Upper lobe of left lung (tissue), 6 donors: ENCODE results near the gene SAMD1. TPM values are rescaled to one million over a fixed set of nuclear protein-coding genes. Genes with fewer than 3 reads are reported as not detected.
A peak's percentile ranks its signal among the peaks of the same experiment; 100 is the strongest.

Experiments used
- ATAC-seq, 2 donors: fragments of 200-7000 bp; cut with Tn5 transposase; one replicate each; pipeline ENCODE4 v1.9.1; 2022; ENCODE audit warnings: mild to moderate bottlenecking in 2 of 2, moderate library complexity in 2 of 2; ENCODE audit not compliant: low FRiP score in 2 of 2
- DNase-seq, 2 donors: peaks; one replicate each; pipeline ENCODE4 v3.0.0-alpha.2; 2019 to 2020
- H3K27ac ChIP-seq, 4 donors: fragments of 200-600 bp; sonication (generic); one replicate each; pipeline ENCODE4 v1.5.1; 2016 to 2019
- H3K27me3 ChIP-seq, 4 donors: fragments of 200-600 bp; sonication (generic); one replicate each; pipeline ENCODE4 v1.5.1; 2017 to 2019
- H3K36me3 ChIP-seq, 4 donors: fragments of 200-600 bp; sonication (generic); one replicate each; pipeline ENCODE4 v1.5.1; 2016 to 2019
- H3K4me1 ChIP-seq, 4 donors: fragments of 200-600 bp; sonication (generic); one replicate each; pipeline ENCODE4 v1.5.1; 2018 to 2019
- H3K4me3 ChIP-seq, 4 donors: fragments of 200-600 bp; sonication (generic); one replicate each; pipeline ENCODE4 v1.5.1; 2017 to 2019; ENCODE audit warnings: mild to moderate bottlenecking in 2 of 4, moderate library complexity in 1 of 4
- H3K9me3 ChIP-seq, 4 donors: fragments of 200-600 bp; sonication (generic); one replicate each; pipeline ENCODE4 v1.5.1; 2018 to 2019
- EP300 ChIP-seq, 4 donors: sonication (generic); formaldehyde crosslinking; IDR thresholded peaks; one replicate each; pipeline ENCODE4 v1.5.1; 2017; ENCODE audit warnings: antibody characterized with exemption in 4 of 4, control low read depth in 2 of 4
- POLR2A ChIP-seq, 4 donors: fragments of 450-650 bp; IDR thresholded peaks; one replicate each; pipeline ENCODE4 v1.5.1; 2016 to 2017; ENCODE audit warnings: antibody characterized with exemption in 4 of 4, mild to moderate bottlenecking in 2 of 4
- POLR2AphosphoS5 ChIP-seq, 2 donors: sonication (generic); formaldehyde crosslinking; IDR thresholded peaks; one replicate each; pipeline ENCODE4 v1.5.1; 2017; ENCODE audit warnings: antibody characterized with exemption in 2 of 2
- WGBS, 2 donors: methylation state at CpG; one replicate each; pipeline ENCODE4 v1.1.5; 2017 to 2018; 5-methylcytosine and 5-hydroxymethylcytosine counted together
- total RNA-seq, 6 donors: library from RNA; depleted of rRNA in 4 of 6; stranded (reverse); fragments of >200 nt in 4 of 6; gene quantifications; one replicate each; pipeline versions ENCODE4 v1.1.0 to v1.2.1, GENCODE V29; 2016 to 2021
- TF ChIP-seq, protein P1 (sequence below), 6 experiments: fragments of 450-650 bp in 4 of 6; fragments of 200-600 bp in 2 of 6; sonication (generic) in 2 of 6; IDR thresholded peaks; one replicate each; pipeline ENCODE4 v1.5.1; 2016 to 2019; ENCODE audit warnings: antibody characterized with exemption in 6 of 6
- donor health status: DM: no; HTN: no; CAD: no; lungs with moderate emphysema.
- donor health status: DM: no; HTN: yes; CAD: no; lungs with severe emphysema.

The SAMD1 gene
- total RNA-seq, 6 donors from 2014 or later, result 17.8 to 62.8 (median 37.0) TPM

DNA sequence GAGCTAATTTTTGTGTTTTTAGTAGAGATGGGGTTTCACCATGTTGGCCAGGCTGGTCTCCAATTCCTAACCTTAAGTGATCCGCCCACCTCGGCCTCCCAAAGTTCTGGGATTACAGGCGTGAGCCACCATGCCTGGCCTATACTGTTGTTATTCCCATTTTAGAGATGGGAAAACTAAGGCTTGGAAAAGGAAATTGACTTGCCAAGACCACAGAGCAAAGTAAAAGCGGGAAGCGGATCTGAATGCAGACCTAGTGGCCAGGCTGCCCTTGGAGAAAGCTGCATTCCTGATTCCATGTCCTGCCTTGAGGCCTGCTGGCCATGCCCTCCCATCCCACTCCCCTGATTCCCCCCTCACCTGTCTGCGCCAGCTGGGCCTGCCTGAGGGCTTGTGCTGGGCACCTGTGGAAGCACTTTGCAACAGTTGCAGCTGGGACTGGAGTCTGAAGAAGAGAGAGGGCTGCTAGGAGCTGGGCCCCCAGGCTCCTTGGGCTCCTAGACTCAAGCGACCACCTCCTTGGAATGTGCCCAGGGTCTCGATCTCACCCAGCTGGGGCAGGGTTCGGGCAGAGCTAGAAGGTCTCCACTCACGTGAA, 34.4 kb downstream of the SAMD1 start:
- ATAC-seq (no peak), DNase-seq (peak in 1 of 2 donors; percentile 42)
- H3K27me3 ChIP-seq, result peaks cover 0 to 20% (median 2%) of the 10 kb centered on the region in 4 donors
- peaks cover 10 to 24% (median 17%) of the 10 kb centered on the region in 4 donors for H3K4me1 ChIP-seq
- H3K9me3 ChIP-seq, result no peaks in the 10 kb centered on the region
- TF ChIP-seq POLR2A (IDR thresholded peaks at IDR 0.05) (no peak), POLR2AphosphoS5 (IDR thresholded peaks at IDR 0.05) (no peak), EP300 (IDR thresholded peaks at IDR 0.05) (no peak)
- TF ChIP-seq, protein P1, sequence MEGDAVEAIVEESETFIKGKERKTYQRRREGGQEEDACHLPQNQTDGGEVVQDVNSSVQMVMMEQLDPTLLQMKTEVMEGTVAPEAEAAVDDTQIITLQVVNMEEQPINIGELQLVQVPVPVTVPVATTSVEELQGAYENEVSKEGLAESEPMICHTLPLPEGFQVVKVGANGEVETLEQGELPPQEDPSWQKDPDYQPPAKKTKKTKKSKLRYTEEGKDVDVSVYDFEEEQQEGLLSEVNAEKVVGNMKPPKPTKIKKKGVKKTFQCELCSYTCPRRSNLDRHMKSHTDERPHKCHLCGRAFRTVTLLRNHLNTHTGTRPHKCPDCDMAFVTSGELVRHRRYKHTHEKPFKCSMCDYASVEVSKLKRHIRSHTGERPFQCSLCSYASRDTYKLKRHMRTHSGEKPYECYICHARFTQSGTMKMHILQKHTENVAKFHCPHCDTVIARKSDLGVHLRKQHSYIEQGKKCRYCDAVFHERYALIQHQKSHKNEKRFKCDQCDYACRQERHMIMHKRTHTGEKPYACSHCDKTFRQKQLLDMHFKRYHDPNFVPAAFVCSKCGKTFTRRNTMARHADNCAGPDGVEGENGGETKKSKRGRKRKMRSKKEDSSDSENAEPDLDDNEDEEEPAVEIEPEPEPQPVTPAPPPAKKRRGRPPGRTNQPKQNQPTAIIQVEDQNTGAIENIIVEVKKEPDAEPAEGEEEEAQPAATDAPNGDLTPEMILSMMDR (IDR thresholded peaks at IDR 0.05), result no peak
- 94 to 100% methylated on average over 5 to 9 of the region's 10 CpGs for WGBS, 2 donors
- no peak overlapping the region for H3K4me3 ChIP-seq
- H3K27ac ChIP-seq, result no peak overlapping the region
- H3K36me3 ChIP-seq, result peaks cover 0 to 8% (median 4%) of the 10 kb centered on the region in 4 donors

DNA sequence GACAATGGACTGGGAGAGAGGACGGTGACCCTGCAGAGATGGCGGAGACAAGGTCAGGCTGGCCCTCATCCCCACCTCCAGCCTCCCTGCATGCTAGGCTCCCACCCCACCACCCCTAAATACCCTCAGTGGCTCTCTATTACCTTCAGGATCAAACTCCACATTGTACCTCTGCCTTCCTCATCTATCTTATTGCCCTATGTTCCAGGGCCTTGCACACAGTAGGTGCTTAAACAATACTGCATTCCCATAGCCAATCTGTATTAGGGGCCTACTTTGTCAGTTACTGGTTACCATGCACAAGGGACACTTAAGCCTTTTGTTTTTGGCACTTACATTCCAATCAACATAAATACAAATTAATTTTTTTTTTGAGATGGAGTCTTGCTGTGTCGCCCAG, 35.2 kb downstream of the SAMD1 start:
- WGBS, 2 donors, result 86 to 96% methylated on average over 3 of the region's 3 CpGs
- TF ChIP-seq, protein P1 (IDR thresholded peaks at IDR 0.05), result no peak
- TF ChIP-seq POLR2AphosphoS5 (IDR thresholded peaks at IDR 0.05) (no peak), POLR2A (IDR thresholded peaks at IDR 0.05) (no peak)
- ATAC-seq, result no peak

DNA sequence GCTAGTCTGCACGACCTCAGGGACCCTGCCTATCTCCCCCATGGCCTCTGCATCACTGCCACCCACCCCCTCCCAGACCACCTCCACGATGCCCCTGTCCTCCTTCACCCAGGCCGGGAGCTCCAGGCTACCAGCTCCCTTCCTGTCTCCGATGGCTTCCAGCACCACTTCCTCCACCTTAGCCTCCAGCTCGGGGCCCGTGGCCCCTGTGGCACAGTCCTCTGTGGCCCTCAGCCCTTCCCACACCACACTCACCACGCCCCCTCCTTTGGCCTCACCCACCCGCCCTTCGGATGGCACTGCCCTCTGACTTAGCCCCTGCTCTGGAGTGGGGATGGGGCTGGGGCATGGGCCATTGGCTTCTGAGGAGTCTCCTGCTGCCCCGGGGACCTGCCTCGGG, 35.8 kb downstream of the SAMD1 start:
- DNase-seq, result no peak
- 52 to 57% methylated on average over 7 to 11 of the region's 11 CpGs for WGBS, 2 donors

More for the DNA sequence above, 35.2 kb downstream of the SAMD1 start:
- Histone ChIP-seq H3K9me3 (no peaks in the 10 kb centered on the region), H3K27ac (no peak overlapping the region), H3K27me3 (peaks cover 0 to 20% (median 2%) of the 10 kb centered on the region in 4 donors), H3K36me3 (peaks cover 0 to 15% (median 10%) of the 10 kb centered on the region in 4 donors), H3K4me1 (peaks cover 10 to 21% (median 17%) of the 10 kb centered on the region in 4 donors), H3K4me3 (no peak overlapping the region)
- DNase-seq, result no peak

DNA sequence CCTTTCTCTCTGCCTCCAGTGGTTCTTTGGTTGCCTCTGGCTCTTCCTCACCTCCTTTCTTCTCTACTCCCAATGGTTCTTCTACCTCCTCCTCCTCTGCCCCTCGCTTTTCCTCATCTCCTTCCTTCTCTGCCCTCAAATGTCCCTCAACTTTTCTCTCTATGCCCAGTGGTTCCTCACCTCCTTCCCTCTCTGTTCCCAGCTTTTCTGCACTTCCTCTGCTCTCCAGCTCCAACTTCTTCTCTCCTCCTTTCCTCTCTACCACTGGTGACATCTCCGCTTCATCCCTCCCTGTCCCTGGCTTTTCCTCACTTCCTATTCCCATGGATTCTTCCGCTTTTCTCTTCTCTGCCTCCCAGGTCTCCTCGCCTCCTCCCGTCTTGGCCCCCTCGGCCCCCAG, 36.5 kb downstream of the SAMD1 start:
- H3K4me1 ChIP-seq, result peaks cover 10 to 19% (median 16%) of the 10 kb centered on the region in 4 donors
- H3K27me3 ChIP-seq, result peaks cover 0 to 20% (median 2%) of the 10 kb centered on the region in 4 donors
- TF ChIP-seq POLR2AphosphoS5 (IDR thresholded peaks at IDR 0.05) (no peak), POLR2A (IDR thresholded peaks at IDR 0.05) (no peak), EP300 (IDR thresholded peaks at IDR 0.05) (no peak)
- TF ChIP-seq, protein P1 (IDR thresholded peaks at IDR 0.05), result no peak
- ATAC-seq, result no peak
- 77 to 79% methylated on average over 6 of the region's 6 CpGs for WGBS, 2 donors
- DNase-seq, result no peak
- H3K4me3 ChIP-seq, result no peak overlapping the region
- peaks cover 0 to 21% (median 11%) of the 10 kb centered on the region in 4 donors for H3K36me3 ChIP-seq
- no peaks in the 10 kb centered on the region for H3K9me3 ChIP-seq
- H3K27ac ChIP-seq, result no peak overlapping the region

More for the DNA sequence above, 35.8 kb downstream of the SAMD1 start:
- peaks cover 0 to 20% (median 2%) of the 10 kb centered on the region in 4 donors for H3K27me3 ChIP-seq
- no peak overlapping the region for H3K4me3 ChIP-seq
- peaks cover 10 to 19% (median 17%) of the 10 kb centered on the region in 4 donors for H3K4me1 ChIP-seq
- no peak for ATAC-seq
- no peak overlapping the region for H3K27ac ChIP-seq
- TF ChIP-seq, protein P1 (IDR thresholded peaks at IDR 0.05), result no peak
- TF ChIP-seq POLR2AphosphoS5 (IDR thresholded peaks at IDR 0.05), result no peak
- TF ChIP-seq POLR2A (IDR thresholded peaks at IDR 0.05), result no peak
- no peak for TF ChIP-seq EP300 (IDR thresholded peaks at IDR 0.05)
- H3K9me3 ChIP-seq, result no peaks in the 10 kb centered on the region
- H3K36me3 ChIP-seq, result peaks cover 0 to 19% (median 10%) of the 10 kb centered on the region in 4 donors
